ENCODE measurements around the gene TFAM.
A peak's percentile ranks its signal among the peaks of the same experiment; 100 is the strongest.

Gene TFAM

DNA sequence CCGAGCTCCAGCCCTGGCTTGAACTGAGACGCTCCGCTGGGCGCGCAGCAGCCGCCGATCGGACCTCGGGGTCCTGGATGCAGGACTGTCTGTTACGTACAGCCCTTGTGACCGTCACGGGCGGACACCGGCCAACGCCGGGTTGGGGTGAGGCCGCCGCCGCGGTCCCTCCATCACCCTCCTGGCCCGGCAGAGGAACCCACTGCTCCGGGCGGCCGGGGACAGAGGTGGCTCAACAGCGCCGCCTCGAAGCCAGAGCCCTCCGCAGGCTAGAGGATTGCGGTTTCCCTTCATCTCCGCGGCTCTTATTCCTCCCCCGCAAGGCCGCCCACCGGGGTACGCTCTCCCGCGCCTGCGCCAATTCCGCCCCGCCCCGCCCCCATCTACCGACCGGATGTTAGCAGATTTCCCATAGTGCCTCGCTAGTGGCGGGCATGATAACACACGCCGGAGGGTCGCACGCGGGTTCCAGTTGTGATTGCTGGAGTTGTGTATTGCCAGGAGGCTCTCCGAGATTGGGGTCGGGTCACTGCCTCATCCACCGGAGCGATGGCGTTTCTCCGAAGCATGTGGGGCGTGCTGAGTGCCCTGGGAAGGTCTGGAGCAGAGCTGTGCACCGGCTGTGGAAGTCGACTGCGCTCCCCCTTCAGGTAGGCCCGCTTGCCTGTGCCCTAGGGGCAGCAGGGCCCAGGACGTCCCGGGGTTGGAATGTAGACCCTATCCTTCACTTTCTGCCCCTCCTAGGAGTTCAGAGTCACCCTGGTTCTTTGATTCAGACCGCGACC, at the start of gene TFAM:
Gene TFAM, plus strand, starts transcription at position 412 of the 785 bp plus-strand sequence. Its CDS starts 138 bp downstream, at position 550.
- peak; percentile 64 to 98 (median 90) for DNase-seq

DNA sequence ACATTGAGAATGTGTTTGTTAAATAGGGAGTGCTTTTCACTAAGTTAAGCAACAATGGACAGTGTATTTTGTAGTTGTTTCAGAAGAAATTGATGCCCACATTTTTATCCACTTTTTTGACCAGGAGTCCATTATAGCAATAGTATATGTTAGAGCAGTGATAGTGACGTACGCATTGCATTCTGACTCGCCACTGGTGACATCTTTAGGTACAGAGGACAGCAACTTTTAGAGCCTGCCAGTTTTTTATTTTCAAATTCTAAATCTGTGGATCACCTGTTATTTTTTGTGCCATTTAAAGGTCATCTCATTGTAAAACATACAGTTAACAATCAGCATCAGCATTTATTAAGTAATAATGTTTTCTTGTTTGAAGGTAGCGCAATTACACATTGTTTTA, 49.0 kb upstream of the TFAM start:
- no peak for DNase-seq

DNA sequence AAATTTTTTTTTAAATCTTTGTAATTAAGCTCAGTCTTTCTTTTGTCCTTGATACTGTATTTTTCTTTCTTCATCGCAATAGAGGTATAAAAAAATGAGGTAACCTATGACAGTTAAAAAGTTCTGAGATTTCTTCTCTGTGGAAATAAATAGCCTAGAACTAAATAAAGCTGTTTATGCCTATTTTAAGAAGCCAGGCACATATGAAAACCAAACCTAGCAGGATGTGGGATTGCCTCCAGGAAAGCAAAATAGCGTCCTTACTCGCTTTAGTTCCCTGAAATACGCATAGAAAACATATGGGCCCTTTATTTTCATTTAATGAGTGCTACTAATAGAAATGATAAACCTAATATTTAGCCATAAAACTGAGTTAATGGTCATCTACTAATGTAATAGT, 43.8 kb upstream of the TFAM start:
- DNase-seq, result no peak

DNA sequence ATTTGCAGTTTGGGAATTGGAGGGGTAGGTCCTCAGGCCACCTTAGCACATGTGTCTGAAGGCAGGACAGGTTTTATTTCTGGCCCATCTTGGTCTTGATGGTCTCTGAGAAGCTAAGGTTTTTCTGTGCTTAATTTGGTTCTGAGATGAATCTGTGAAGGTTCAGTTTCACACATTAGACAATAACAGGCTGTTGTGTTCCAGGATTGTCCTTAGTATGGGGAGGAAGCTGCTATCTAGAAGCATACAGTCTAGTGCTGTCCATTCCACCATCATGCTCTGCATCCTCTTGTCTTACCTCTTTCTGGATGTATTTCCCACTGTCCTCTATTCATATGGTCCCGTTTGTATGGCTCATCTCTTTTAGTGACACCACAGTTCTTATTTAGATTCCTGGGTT, 43.3 kb upstream of the TFAM start:
- DNase-seq, result no peak

DNA sequence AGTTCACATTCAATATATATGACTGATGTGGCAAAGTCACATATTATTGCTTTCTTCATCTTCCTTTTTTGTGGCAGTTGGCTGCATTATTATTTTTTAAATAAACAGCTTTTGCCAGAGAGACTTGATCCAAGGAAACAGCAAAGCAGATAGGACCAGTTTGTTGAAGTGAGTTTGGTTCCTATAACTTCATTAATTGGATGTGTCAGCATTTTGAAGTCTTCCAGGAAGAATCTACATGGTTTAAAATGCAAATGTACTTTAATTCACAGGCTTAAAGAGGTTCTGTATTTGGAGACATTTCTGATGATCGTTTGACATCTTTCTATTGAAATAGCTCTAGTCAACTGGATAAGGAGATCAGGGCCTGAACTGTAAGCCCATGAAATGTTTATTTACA, 37.2 kb upstream of the TFAM start:
- no peak for DNase-seq

DNA sequence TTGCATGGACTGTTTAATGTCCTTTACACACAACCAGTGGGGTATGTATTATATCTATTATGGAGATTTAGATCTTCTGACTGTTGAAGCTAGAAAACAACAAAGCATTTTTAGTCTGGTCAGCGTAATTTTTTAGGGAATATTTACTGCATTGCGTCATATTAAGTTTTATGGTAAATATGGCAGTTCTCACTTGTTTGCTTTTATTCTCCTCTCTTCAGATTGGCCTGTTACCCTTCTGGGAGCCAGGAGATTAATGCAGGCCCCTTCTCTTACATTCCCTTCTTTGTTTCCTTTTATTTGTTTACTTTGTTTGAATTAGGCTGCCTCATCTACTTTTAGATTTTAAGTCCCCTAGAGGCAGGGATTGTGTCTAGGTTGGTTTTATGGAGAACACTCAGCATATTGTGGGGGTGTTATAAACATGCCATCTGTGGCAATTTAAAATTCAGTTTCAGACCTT, 36.6 kb upstream of the TFAM start:
- no peak for DNase-seq

DNA sequence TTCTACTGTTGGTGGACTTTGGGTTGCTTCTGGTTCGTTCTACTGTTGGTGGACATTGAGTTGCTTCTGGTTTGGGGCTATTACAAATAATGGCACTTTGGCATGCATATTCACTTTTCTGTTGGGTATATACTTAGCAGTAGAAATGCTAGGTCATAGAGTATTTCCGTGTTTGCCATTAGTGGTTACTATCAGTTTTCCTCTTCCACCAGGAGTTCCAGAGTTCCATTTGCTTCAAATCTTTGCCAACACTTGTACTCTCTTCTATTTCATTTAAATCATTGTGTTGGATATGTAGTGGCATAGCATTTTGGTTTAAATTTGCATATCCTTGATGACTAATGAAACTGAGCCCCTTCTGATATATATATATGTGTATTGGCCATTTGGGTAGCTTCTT, 35.2 kb upstream of the TFAM start:
- no peak for DNase-seq

DNA sequence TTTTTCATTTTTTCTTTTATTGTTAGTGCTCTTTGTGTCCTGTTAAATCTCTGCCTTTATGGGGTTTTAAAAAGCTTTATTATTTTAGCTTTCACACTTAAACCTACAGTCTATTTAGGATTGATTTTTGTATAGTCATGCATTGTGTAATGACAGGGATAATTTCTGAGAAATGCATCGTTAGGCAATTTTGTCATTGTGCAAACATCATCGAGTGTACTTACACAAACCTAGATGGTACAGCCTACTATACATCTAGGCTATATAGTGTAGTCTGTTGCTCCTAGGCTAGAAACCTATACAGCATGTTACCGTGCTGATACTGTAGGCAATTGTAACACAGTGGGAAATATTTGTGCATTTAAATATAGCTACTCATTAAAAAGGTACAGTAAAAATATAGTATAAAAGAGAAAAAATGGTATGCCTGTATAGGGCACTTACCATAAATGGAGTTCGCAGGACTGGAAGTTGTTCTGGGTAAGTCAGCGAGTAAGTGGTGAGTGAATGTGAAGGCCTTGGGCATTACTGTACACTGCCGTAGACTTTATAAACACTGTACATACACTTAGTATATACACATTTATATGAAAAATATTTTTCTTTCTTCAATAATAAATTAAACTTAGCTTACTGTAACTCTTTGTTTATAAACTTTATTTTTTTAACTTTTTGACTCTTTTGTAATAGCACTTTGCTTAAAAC, 34.4 kb upstream of the TFAM start:
- DNase-seq, result no peak

DNA sequence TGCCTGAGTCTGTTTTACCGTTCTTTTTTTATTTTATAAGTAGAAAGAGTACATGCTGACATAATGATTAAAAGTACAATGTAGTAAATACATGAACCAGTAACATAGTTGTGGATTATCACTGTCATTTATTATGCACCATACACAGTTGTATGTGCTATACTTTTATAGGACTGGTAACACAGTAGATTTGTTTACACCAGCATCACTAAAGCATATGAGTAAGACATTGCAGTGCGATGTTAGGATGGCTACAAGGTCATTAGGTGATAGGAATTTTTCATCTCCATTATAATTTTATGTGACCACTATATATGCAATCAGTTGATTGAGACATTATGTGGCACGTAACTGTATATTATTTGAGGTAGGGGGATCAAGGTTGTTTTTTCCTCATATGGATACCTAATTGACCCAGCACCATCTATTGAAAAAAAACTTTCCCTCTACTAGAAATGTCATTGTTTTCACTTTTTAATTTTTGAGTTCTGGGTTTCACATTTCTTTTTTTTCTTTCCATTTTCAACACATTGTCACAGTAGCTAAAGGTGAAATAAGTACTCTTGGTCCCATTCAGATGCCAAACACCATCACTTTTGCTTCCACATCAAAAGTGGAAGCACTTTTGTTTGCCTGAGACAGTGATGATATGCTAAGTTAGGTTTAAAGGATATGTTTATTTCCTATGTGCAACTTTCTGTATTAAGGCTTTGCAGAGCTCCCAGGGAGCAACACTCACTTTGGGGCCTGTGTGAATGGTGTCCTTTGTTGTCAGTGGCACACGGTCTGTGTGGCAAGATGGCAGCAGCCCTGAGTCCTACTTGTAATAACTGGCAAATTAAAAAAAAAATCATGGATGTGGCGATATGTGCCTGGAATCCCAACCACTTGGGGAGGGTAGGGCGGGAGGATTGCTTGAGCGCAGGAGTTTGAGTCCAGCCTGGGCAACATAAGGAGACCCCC, 33.3 kb upstream of the TFAM start:
- DNase-seq, result peak in 11 of 56 donors; percentile 0 to 14 (median 2)

DNA sequence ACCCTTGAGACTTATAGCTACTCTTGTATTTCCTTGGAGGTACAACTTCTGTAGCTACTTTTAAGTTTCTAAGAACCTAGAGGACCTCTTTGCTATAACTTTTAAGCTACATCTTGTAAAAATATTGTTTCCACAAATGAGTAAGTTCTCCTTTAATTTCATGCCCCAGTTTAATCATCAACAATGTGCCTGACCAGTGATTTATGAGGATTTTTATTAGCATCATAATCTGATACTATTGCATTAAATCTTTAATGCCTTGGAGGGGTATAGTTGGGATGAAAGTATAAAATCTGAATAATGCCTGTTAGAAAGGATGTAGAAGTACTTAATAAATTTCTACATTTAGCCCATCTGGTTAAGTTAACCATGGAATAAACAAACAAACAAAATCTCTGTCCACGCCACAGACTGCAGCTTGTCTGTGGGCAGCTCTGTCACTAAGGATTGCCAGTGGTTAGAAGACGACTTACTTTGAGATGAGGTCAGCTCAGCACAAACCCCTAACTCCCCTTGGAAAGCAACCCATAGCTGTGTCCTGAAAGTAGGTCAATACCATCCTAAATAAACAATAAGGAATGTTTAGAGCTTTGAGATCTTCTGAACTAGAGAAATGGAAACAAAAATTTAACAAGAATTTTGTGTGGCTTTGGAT, 32.1 kb upstream of the TFAM start:
- DNase-seq, result no peak

DNA sequence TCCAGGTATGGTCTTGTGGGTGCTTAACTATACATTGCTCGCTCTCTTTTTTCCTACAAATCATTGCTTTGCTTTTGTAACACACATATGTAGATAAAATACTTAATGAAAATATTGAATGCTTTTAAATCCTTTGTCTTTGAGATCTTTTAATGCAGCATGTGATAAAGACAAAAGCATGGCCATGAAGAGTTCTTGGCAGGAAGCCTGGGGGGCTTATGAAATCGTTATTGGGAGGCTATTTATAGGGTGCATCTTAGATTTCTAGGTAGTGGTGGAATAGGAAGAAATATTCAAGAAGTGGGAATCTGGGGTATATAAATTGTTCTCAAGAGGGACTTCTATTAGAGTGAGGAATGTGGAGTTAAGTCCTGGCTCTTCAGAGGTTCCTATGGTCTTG, 28.5 kb upstream of the TFAM start:
- no peak for DNase-seq

DNA sequence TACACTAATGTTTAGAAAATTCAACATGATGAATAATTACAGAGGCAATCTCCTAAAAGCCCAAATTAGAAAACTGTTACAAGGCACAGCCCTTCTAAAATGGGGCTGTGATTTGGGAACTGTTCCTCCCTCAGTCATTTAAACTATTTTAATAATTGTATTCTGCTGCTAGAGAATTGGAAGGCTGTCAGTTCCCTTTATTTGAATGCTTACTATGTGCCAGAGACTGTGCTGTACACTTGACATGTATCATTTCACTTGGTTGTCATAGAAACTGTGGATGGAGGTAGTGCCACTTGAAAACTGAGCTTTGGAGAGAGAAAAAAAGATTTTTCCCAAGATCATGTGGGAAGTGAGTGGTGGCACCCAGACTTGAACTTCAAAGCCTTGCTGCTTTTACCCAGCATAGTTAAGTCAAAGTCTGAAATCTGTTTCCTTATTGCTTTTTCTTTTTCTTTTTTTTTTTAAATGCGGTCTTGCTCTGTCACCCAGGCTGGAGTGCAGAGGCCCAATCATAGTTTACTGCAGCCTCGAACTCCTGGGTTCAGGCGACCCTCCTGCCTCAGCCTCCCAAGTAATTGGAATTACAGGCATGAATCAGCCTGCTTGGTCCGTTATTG, 26.8 kb upstream of the TFAM start:
- DNase-seq, result no peak

DNA sequence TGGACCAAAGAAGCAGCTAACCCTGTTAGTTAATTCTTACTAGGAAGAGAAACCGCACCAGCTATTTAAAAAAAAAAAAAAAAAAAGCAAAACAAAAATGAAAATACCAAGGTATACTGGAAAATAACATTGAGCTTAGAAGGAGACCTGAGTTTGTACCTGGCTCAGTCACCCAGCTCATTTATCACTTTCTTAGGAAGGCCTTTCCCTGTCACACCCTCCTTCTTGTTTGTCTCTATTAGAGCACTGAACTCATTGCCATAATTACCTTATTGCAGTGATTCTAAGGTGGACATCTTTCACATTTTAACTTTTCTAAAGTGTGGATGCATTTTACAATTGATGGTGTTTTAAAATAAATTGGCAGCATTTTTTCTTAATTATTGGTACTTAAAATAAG, 26.3 kb upstream of the TFAM start:
- DNase-seq, result no peak

DNA sequence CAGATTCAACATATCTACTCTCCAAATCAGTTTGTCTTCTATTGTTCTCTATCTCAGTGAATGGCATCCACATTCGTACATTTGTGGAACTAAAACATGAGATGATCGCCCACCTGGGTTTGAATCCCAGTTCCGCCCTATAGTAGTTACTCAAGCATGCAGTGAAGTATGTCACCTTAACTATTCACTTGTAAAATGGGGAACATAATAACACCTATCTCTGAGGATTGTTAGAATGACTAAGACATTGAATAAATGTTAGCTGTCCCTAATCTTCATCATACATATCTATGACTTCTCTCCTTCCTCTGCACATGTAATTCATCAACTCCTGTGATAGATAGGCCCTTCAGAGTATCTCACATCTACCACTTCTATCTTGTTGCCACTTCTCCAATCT, 25.7 kb upstream of the TFAM start:
- DNase-seq, result no peak

DNA sequence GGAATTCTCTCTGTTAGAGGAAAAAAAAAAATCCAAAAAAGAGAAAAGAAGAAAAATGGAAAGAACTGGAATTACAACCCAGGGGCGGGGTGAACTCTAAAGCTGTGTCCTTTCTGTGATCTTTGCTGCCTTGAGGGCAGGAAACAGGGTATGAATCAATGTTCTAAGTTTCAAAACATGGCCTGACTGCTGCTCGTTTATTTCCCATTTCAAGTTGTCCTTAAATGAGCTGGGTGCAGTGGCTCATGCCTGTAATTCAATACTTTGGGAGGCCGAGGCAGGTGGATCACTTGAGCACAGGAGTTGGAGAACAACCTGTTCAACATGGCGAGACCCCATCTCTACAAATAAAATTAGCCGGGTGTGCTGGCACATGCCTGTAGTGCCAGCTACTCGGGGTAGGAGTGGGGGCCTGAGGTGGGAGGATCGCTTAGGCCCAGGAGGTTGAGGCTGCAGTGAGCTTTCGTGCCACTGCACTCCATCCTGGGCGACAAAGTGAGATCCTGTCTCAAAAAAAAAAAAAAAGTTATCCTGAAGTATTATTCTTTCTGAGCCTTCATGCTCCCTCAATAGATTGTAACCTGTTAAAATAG, 24.7 kb upstream of the TFAM start:
- no peak for DNase-seq

DNA sequence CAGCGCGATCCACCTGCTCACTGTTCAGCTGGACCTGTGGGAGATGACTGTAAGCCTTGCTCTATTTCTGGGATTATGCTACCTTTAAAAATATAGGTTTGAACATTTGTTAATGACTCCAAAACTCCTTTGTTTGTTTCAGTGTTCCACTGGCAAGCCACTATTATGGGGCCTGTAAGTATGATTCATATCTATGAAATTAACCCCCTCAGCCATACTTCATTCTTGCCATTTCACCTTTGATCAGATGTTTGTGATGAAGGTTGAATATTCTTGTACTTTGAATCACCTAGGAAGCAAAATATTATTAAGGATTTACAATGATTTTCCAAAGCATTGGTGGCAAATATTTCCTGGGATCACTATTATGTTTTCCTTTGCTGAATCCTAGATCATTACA, 23.9 kb upstream of the TFAM start:
- DNase-seq, result no peak

DNA sequence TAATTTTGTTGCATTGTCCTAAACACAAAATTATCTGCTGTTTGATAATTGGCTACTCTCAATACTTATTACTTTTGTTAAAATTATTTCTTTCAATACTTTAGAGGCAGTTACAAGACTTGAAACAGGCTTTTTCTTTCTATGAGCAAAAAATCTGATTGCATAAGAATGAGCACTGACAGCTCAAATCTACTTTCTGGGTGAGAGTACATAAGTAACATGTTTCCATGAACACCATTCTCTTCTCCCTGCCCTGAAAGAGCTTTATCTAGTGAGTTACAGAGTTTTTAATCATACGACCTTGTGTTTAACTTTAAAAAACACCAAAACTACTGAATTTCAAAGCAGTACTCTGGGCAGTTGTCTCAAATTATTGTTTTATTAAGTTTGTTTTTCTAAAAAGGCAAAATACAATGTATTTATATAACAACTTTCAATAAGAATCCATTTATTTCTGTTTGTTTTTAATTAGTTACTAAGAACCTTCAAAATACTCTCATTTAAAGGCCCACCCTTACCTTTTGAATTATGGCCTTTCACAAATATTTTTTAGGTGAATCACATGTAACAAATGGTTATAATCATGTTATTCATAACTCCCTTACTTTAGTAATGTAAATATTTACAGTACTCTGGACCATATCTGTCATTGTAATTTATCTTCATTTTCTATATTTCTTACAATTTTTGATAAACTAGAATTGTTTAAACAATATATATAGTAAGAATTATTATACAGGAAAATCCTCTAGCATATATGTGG, 23.0 kb upstream of the TFAM start:
- no peak for DNase-seq

DNA sequence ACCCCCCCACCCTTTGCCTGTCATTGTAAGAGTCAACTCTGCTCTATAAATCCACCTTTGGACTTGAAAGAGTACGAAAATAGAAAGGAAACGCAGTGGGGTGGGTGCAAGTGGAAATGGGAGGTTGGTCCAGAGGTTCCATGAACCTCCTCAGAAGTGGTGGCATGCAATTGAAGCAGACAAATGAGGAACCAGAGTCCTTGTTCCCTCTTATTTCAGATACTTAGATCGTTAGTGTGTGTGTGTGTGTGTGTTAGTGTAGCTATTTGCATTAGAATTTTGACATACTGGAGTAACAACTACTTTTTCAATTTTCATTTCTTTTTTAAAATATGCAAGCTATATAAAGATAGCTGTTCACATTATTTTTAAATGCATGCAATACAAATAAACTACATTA, 18.1 kb upstream of the TFAM start:
- no peak for DNase-seq

DNA sequence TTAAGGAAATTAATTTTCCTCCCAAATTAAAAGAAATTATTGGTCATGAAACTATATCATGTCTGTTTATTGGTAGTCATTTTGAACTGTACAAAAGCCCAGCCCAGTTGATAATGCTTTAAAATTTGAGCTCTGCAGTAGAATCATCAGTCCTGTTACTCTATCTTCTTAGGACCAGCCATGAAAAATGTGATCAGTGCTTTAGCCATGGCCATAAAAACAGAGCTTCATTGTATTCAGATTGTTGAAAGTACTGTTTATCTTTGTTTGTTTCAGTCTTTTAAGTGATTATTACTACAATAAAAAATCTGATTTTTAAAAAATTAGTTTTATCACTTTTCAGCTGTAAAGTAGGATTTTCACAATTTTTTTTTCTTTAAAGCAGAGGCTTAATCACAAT, 13.7 kb upstream of the TFAM start:
- DNase-seq, result no peak

All from amygdala (tissue), 56 donors.